ENCODE results near the gene PDLIM1. TPM values are rescaled to one million over a fixed set of nuclear protein-coding genes. Genes with fewer than 3 reads are reported as not detected.
A peak's percentile ranks its signal among the peaks of the same experiment; 100 is the strongest.

The PDLIM1 gene
- polyA plus RNA-seq, 2 donors, result 79.9 to 117 TPM

- Histone ChIP-seq H3K4me3 (ENCODE audit: low read depth in 1 of 2, low read length in 2 of 2) (no peak overlapping the region), H3K4me1 (ENCODE audit: control insufficient read depth in 2 of 2, insufficient read depth in 2 of 2, low read length in 1 of 2) (peaks cover 0 to 8% of the 10 kb centered on the region in 2 donors), H3K27me3 (ENCODE audit: control insufficient read depth in 1 of 2, insufficient read depth in 2 of 2, low read length in 2 of 2) (no peaks in the 10 kb centered on the region), H3K9me3 (ENCODE audit: control insufficient read depth in 2 of 2, insufficient read depth in 1 of 2, low read depth in 1 of 2, low read length in 1 of 2) (no peaks in the 10 kb centered on the region), H3K27ac (ENCODE audit: low read depth in 2 of 2, low read length in 1 of 2) (no peak overlapping the region), H3K36me3 (ENCODE audit: control insufficient read depth in 2 of 2, insufficient read depth in 2 of 2, low read length in 1 of 2) (no peaks in the 10 kb centered on the region)
- WGBS, 2 donors, result 65 to 74% methylated on average over 10 of the region's 10 CpGs
These were observed 15.0 kb upstream of the PDLIM1 start for GRCh38 chr10:95305606-95306317.

- H3K27me3 ChIP-seq (ENCODE audit: control insufficient read depth in 1 of 2, insufficient read depth in 2 of 2, low read length in 2 of 2), result no peaks in the 10 kb centered on the region
- no peak overlapping the region for H3K27ac ChIP-seq (ENCODE audit: low read depth in 2 of 2, low read length in 1 of 2)
- no peaks in the 10 kb centered on the region for H3K9me3 ChIP-seq (ENCODE audit: control insufficient read depth in 2 of 2, insufficient read depth in 1 of 2, low read depth in 1 of 2, low read length in 1 of 2)
- WGBS, 2 donors, result 80 to 86% methylated on average over 2 of the region's 2 CpGs
- no peaks in the 10 kb centered on the region for H3K36me3 ChIP-seq (ENCODE audit: control insufficient read depth in 2 of 2, insufficient read depth in 2 of 2, low read length in 1 of 2)
- no peak overlapping the region for H3K4me3 ChIP-seq (ENCODE audit: low read depth in 1 of 2, low read length in 2 of 2)
- H3K4me1 ChIP-seq (ENCODE audit: control insufficient read depth in 2 of 2, insufficient read depth in 2 of 2, low read length in 1 of 2), result peaks cover 0 to 5% of the 10 kb centered on the region in 2 donors
These were observed 14.2 kb upstream of the PDLIM1 start for GRCh38 chr10:95304976-95305375.

- 79 to 87% methylated on average over 4 of the region's 4 CpGs for WGBS, 2 donors
These were observed 13.7 kb upstream of the PDLIM1 start for GRCh38 chr10:95304463-95304862.

GRCh38 chr10:95303950-95304349 lies 13.1 kb upstream of the PDLIM1 start:
- H3K27me3 ChIP-seq (ENCODE audit: control insufficient read depth in 1 of 2, insufficient read depth in 2 of 2, low read length in 2 of 2), result no peaks in the 10 kb centered on the region
- H3K36me3 ChIP-seq (ENCODE audit: control insufficient read depth in 2 of 2, insufficient read depth in 2 of 2, low read length in 1 of 2), result no peaks in the 10 kb centered on the region
- no peak overlapping the region for H3K4me3 ChIP-seq (ENCODE audit: low read depth in 1 of 2, low read length in 2 of 2)
- H3K27ac ChIP-seq (ENCODE audit: low read depth in 2 of 2, low read length in 1 of 2), result no peak overlapping the region
- no peaks in the 10 kb centered on the region for H3K4me1 ChIP-seq (ENCODE audit: control insufficient read depth in 2 of 2, insufficient read depth in 2 of 2, low read length in 1 of 2)
- WGBS, 2 donors, result 95% methylated on average over 1 of the region's 1 CpG
- H3K9me3 ChIP-seq (ENCODE audit: control insufficient read depth in 2 of 2, insufficient read depth in 1 of 2, low read depth in 1 of 2, low read length in 1 of 2), result no peaks in the 10 kb centered on the region

More at GRCh38 chr10:95304463-95304862, 13.7 kb upstream of the PDLIM1 start:
- H3K36me3 ChIP-seq (ENCODE audit: control insufficient read depth in 2 of 2, insufficient read depth in 2 of 2, low read length in 1 of 2), result no peaks in the 10 kb centered on the region
- peaks cover 0 to 3% of the 10 kb centered on the region in 2 donors for H3K4me1 ChIP-seq (ENCODE audit: control insufficient read depth in 2 of 2, insufficient read depth in 2 of 2, low read length in 1 of 2)
- H3K4me3 ChIP-seq (ENCODE audit: low read depth in 1 of 2, low read length in 2 of 2), result no peak overlapping the region
- H3K9me3 ChIP-seq (ENCODE audit: control insufficient read depth in 2 of 2, insufficient read depth in 1 of 2, low read depth in 1 of 2, low read length in 1 of 2), result no peaks in the 10 kb centered on the region
- H3K27me3 ChIP-seq (ENCODE audit: control insufficient read depth in 1 of 2, insufficient read depth in 2 of 2, low read length in 2 of 2), result no peaks in the 10 kb centered on the region
- H3K27ac ChIP-seq (ENCODE audit: low read depth in 2 of 2, low read length in 1 of 2), result no peak overlapping the region

- Histone ChIP-seq H3K4me3 (ENCODE audit: low read depth in 1 of 2, low read length in 2 of 2) (no peak overlapping the region), H3K27ac (ENCODE audit: low read depth in 2 of 2, low read length in 1 of 2) (no peak overlapping the region), H3K27me3 (ENCODE audit: control insufficient read depth in 1 of 2, insufficient read depth in 2 of 2, low read length in 2 of 2) (no peaks in the 10 kb centered on the region), H3K36me3 (ENCODE audit: control insufficient read depth in 2 of 2, insufficient read depth in 2 of 2, low read length in 1 of 2) (no peaks in the 10 kb centered on the region), H3K9me3 (ENCODE audit: control insufficient read depth in 2 of 2, insufficient read depth in 1 of 2, low read depth in 1 of 2, low read length in 1 of 2) (no peaks in the 10 kb centered on the region), H3K4me1 (ENCODE audit: control insufficient read depth in 2 of 2, insufficient read depth in 2 of 2, low read length in 1 of 2) (no peaks in the 10 kb centered on the region)
- 80 to 88% methylated on average over 8 of the region's 8 CpGs for WGBS, 2 donors
These were observed 12.7 kb upstream of the PDLIM1 start for GRCh38 chr10:95303535-95303934.

- Histone ChIP-seq H3K9me3 (ENCODE audit: control insufficient read depth in 2 of 2, insufficient read depth in 1 of 2, low read depth in 1 of 2, low read length in 1 of 2) (no peaks in the 10 kb centered on the region), H3K4me1 (ENCODE audit: control insufficient read depth in 2 of 2, insufficient read depth in 2 of 2, low read length in 1 of 2) (peaks cover 4% of the 10 kb centered on the region in 2 donors), H3K4me3 (ENCODE audit: low read depth in 1 of 2, low read length in 2 of 2) (no peak overlapping the region), H3K27ac (ENCODE audit: low read depth in 2 of 2, low read length in 1 of 2) (no peak overlapping the region), H3K27me3 (ENCODE audit: control insufficient read depth in 1 of 2, insufficient read depth in 2 of 2, low read length in 2 of 2) (no peaks in the 10 kb centered on the region), H3K36me3 (ENCODE audit: control insufficient read depth in 2 of 2, insufficient read depth in 2 of 2, low read length in 1 of 2) (no peaks in the 10 kb centered on the region)
- 82 to 87% methylated on average over 3 of the region's 3 CpGs for WGBS, 2 donors
These were observed 9.3 kb upstream of the PDLIM1 start for GRCh38 chr10:95300022-95300539.

- H3K4me1 ChIP-seq (ENCODE audit: control insufficient read depth in 2 of 2, insufficient read depth in 2 of 2, low read length in 1 of 2), result peaks cover 7 to 8% of the 10 kb centered on the region in 2 donors
- H3K36me3 ChIP-seq (ENCODE audit: control insufficient read depth in 2 of 2, insufficient read depth in 2 of 2, low read length in 1 of 2), result no peaks in the 10 kb centered on the region
- H3K9me3 ChIP-seq (ENCODE audit: control insufficient read depth in 2 of 2, insufficient read depth in 1 of 2, low read depth in 1 of 2, low read length in 1 of 2), result no peaks in the 10 kb centered on the region
- H3K27ac ChIP-seq (ENCODE audit: low read depth in 2 of 2, low read length in 1 of 2), result no peak overlapping the region
- H3K4me3 ChIP-seq (ENCODE audit: low read depth in 1 of 2, low read length in 2 of 2), result no peak overlapping the region
- no peaks in the 10 kb centered on the region for H3K27me3 ChIP-seq (ENCODE audit: control insufficient read depth in 1 of 2, insufficient read depth in 2 of 2, low read length in 2 of 2)
- 94 to 97% methylated on average over 3 of the region's 3 CpGs for WGBS, 2 donors
These were observed 6.6 kb upstream of the PDLIM1 start for GRCh38 chr10:95297402-95297801.

GRCh38 chr10:95296764-95297163 lies 6.0 kb upstream of the PDLIM1 start:
- no peak overlapping the region for H3K4me3 ChIP-seq (ENCODE audit: low read depth in 1 of 2, low read length in 2 of 2)
- H3K27ac ChIP-seq (ENCODE audit: low read depth in 2 of 2, low read length in 1 of 2), result no peak overlapping the region
- WGBS, 2 donors, result 93 to 97% methylated on average over 4 of the region's 4 CpGs
- H3K27me3 ChIP-seq (ENCODE audit: control insufficient read depth in 1 of 2, insufficient read depth in 2 of 2, low read length in 2 of 2), result no peaks in the 10 kb centered on the region
- H3K36me3 ChIP-seq (ENCODE audit: control insufficient read depth in 2 of 2, insufficient read depth in 2 of 2, low read length in 1 of 2), result no peaks in the 10 kb centered on the region
- H3K9me3 ChIP-seq (ENCODE audit: control insufficient read depth in 2 of 2, insufficient read depth in 1 of 2, low read depth in 1 of 2, low read length in 1 of 2), result no peaks in the 10 kb centered on the region
- peaks cover 7 to 8% of the 10 kb centered on the region in 2 donors for H3K4me1 ChIP-seq (ENCODE audit: control insufficient read depth in 2 of 2, insufficient read depth in 2 of 2, low read length in 1 of 2)

- Histone ChIP-seq H3K4me3 (ENCODE audit: low read depth in 1 of 2, low read length in 2 of 2) (peak overlapping the region; percentile 38 to 49), H3K27ac (ENCODE audit: low read depth in 2 of 2, low read length in 1 of 2) (peak overlapping the region; percentile 85 to 90)
These were observed 4.4 kb upstream of the PDLIM1 start for GRCh38 chr10:95295031-95295755.

More at GRCh38 chr10:95295031-95295755, 4.4 kb upstream of the PDLIM1 start:
- Histone ChIP-seq H3K27me3 (ENCODE audit: control insufficient read depth in 1 of 2, insufficient read depth in 2 of 2, low read length in 2 of 2) (no peaks in the 10 kb centered on the region), H3K36me3 (ENCODE audit: control insufficient read depth in 2 of 2, insufficient read depth in 2 of 2, low read length in 1 of 2) (no peaks in the 10 kb centered on the region), H3K4me1 (ENCODE audit: control insufficient read depth in 2 of 2, insufficient read depth in 2 of 2, low read length in 1 of 2) (peaks cover 11 to 13% of the 10 kb centered on the region in 2 donors), H3K9me3 (ENCODE audit: control insufficient read depth in 2 of 2, insufficient read depth in 1 of 2, low read depth in 1 of 2, low read length in 1 of 2) (no peaks in the 10 kb centered on the region)
- WGBS, 2 donors, result 3 to 4% methylated on average over 39 of the region's 39 CpGs
